H1 (cell line): Measurements from ENCODE around the gene NFAT5.

Experiments used
- ASH2L ChIP-seq: fragments of 200-600, 300-600 bp; sonication (generic); IDR thresholded peaks from one replicate; pipeline ENCODE4 v1.7.1; 2017; ENCODE audit warnings: low read length
- CREB1 ChIP-seq: IDR thresholded peaks from 2 replicates; pipeline ENCODE4 v1.6.1; 2012; ENCODE audit warnings: inconsistent platforms
- EP300 ChIP-seq, 2 experiments: IDR thresholded peaks; 1 replicate in 1 of 2; 2 replicates in 1 of 2; pipeline ENCODE4 v1.6.1; 2011 to 2012; ENCODE audit warnings: low read depth in 2 of 2, low read length in 2 of 2, mild to moderate bottlenecking in 2 of 2, borderline replicate concordance in 1 of 2, inconsistent platforms in 1 of 2, moderate library complexity in 1 of 2
- PHF8 ChIP-seq: fragments of 200-600 bp; sonication (generic); conservative IDR thresholded peaks from 2 replicates; pipeline ENCODE4 v1.7.1; 2012; ENCODE audit warnings: low read depth, mild to moderate bottlenecking, inconsistent platforms, low read length, moderate library complexity
- POLR2A ChIP-seq, 2 experiments: IDR thresholded peaks; 1 replicate in 1 of 2; 2 replicates in 1 of 2; pipeline ENCODE4 v1.6.1; 2011; ENCODE audit warnings: low read depth in 2 of 2, low read length in 2 of 2, mild to moderate bottlenecking in 2 of 2; ENCODE audit errors: control extremely low read depth in 1 of 2
- POLR2AphosphoS5 ChIP-seq: IDR thresholded peaks from 2 replicates; pipeline ENCODE4 v1.6.1; 2011; ENCODE audit warnings: low read depth, low read length
- TEAD4 ChIP-seq: IDR thresholded peaks from 2 replicates; pipeline ENCODE4 v1.6.1; 2012; ENCODE audit warnings: low read depth, low read length, inconsistent platforms, mixed read lengths
- TF ChIP-seq, protein P1 (sequence below), 3 experiments: IDR thresholded peaks; 1 replicate in 2 of 3; 2 replicates in 1 of 3; pipeline versions ENCODE4 v1.5.1 to v1.6.1; 2011; ENCODE audit warnings: low read length in 3 of 3, mild to moderate bottlenecking in 3 of 3, inconsistent platforms in 2 of 3, low read depth in 1 of 3, moderate library complexity in 1 of 3; ENCODE audit not compliant: insufficient read depth in 1 of 3; ENCODE audit errors: control extremely low read depth in 1 of 3

DNA sequence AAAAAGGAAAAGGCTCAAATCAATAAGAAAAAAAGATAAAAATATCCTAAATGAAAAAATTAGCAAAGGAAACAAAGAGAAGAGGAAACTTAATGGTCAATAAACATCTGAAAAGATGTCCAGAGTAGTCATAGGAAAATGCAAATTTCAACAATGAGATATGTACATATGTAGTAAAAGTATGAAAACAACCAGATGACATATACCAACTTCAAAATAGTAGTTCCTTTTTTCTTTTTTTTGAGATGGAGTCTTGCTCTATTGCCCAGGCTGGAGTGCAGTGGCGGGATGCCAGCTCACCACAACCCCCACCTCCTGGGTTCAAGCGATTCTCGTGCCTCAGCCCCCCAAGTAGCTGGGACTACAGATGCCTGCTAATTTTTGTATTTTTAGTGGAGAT is 21.7 kb upstream of the NFAT5 start:
- TF ChIP-seq, protein P1, sequence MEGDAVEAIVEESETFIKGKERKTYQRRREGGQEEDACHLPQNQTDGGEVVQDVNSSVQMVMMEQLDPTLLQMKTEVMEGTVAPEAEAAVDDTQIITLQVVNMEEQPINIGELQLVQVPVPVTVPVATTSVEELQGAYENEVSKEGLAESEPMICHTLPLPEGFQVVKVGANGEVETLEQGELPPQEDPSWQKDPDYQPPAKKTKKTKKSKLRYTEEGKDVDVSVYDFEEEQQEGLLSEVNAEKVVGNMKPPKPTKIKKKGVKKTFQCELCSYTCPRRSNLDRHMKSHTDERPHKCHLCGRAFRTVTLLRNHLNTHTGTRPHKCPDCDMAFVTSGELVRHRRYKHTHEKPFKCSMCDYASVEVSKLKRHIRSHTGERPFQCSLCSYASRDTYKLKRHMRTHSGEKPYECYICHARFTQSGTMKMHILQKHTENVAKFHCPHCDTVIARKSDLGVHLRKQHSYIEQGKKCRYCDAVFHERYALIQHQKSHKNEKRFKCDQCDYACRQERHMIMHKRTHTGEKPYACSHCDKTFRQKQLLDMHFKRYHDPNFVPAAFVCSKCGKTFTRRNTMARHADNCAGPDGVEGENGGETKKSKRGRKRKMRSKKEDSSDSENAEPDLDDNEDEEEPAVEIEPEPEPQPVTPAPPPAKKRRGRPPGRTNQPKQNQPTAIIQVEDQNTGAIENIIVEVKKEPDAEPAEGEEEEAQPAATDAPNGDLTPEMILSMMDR (IDR thresholded peaks at IDR 0.05; ENCODE audit: control extremely low read depth in 1 of 3, insufficient read depth in 1 of 3, low read depth in 1 of 3, low read length in 3 of 3): no peak
- TF ChIP-seq POLR2A (IDR thresholded peaks at IDR 0.05; ENCODE audit: control extremely low read depth in 1 of 2, low read depth in 2 of 2, low read length in 2 of 2) (no peak), POLR2AphosphoS5 (no peak), ASH2L (no peak), PHF8 (no peak), EP300 (IDR thresholded peaks at IDR 0.05; ENCODE audit: borderline replicate concordance in 1 of 2, low read depth in 2 of 2, low read length in 2 of 2) (no peak), CREB1 (no peak), TEAD4 (no peak)
